CD8-positive, alpha-beta memory T cell (primary cell): ENCODE measurements around the gene OPA3. TPM values are rescaled to one million over a fixed set of nuclear protein-coding genes. Genes with fewer than 3 reads are reported as not detected.

ENCODE experiments used
- CTCF ChIA-PET: fragments of 350-600 bp; sonication (Branson Sonifier 250); formaldehyde crosslinking; loops from one replicate; lab custom pipeline; 2021; ENCODE audit warnings: antibody characterized with exemption; lab: Charles Lee
- POLR2A ChIA-PET: fragments of 350-600 bp; sonication (Branson Sonifier 250); formaldehyde crosslinking; loops from one replicate; lab custom pipeline; 2021; ENCODE audit warnings: antibody characterized with exemption; lab: Charles Lee
- DNase-seq, 5 donors: peaks; one replicate each; pipeline versions ENCODE4 v3.0.0 to v3.0.0-alpha.2; 2020 to 2022; ENCODE audit warnings: mixed read lengths in 1 of 5
- H3K27ac ChIP-seq: one replicate; pipeline ENCODE4 v1.7.0; 2013; ENCODE audit warnings: low read depth, mild to moderate bottlenecking, low read length, moderate library complexity
- H3K27me3 ChIP-seq: 2 replicates; pipeline ENCODE4 v1.7.0; 2013; ENCODE audit warnings: low read length, mild to moderate bottlenecking; ENCODE audit not compliant: insufficient read depth, poor library complexity, severe bottlenecking
- H3K36me3 ChIP-seq: 2 replicates; pipeline ENCODE4 v1.7.0; 2013; ENCODE audit warnings: mild to moderate bottlenecking, low read length, moderate library complexity; ENCODE audit not compliant: insufficient read depth
- H3K4me1 ChIP-seq: 2 replicates; pipeline ENCODE4 v1.7.0; 2013; ENCODE audit warnings: mild to moderate bottlenecking, low read length, moderate library complexity; ENCODE audit not compliant: insufficient read depth
- H3K4me3 ChIP-seq: 2 replicates; pipeline ENCODE4 v1.7.0; 2013; ENCODE audit warnings: mild to moderate bottlenecking, low read length
- H3K9me3 ChIP-seq: 2 replicates; pipeline ENCODE4 v1.7.0; 2013; ENCODE audit warnings: mild to moderate bottlenecking, low read length
- H3K27ac Mint-ChIP-seq, 8 donors: one replicate each; pipeline ENCODE4 v1.8.0; 2020 to 2021; ENCODE audit warnings: mixed read lengths in 8 of 8, mild to moderate bottlenecking in 6 of 8, inconsistent platforms in 3 of 8, moderate library complexity in 3 of 8
- H3K27me3 Mint-ChIP-seq, 2 donors: one replicate each; pipeline ENCODE4 v1.8.0; 2020 to 2021; ENCODE audit warnings: mixed read lengths in 2 of 2, mild to moderate bottlenecking in 1 of 2, moderate library complexity in 1 of 2
- H3K36me3 Mint-ChIP-seq, 3 donors: one replicate each; pipeline ENCODE4 v1.8.0; 2020 to 2021; ENCODE audit warnings: mixed read lengths in 3 of 3, inconsistent platforms in 1 of 3, mild to moderate bottlenecking in 1 of 3
- H3K4me1 Mint-ChIP-seq, 3 donors: one replicate each; pipeline ENCODE4 v1.8.0; 2020 to 2021; ENCODE audit warnings: mixed read lengths in 3 of 3, inconsistent platforms in 1 of 3, mild to moderate bottlenecking in 1 of 3
- H3K4me3 Mint-ChIP-seq, 7 donors: one replicate each; pipeline ENCODE4 v1.8.0; 2020 to 2021; ENCODE audit warnings: mixed read lengths in 7 of 7, mild to moderate bottlenecking in 6 of 7, moderate library complexity in 4 of 7, inconsistent platforms in 2 of 7
- H3K9me3 Mint-ChIP-seq, 5 donors: one replicate each; pipeline ENCODE4 v1.8.0; 2020 to 2022; ENCODE audit warnings: mixed read lengths in 5 of 5, mild to moderate bottlenecking in 3 of 5, moderate library complexity in 2 of 5, inconsistent platforms in 1 of 5
- polyA plus RNA-seq: library from polyadenylated mRNA; unstranded; fragments of 300-500 nt; fragmentation: Illumina TruSeq; gene quantifications from one replicate; pipeline ENCODE4 v1.2.3, GENCODE V29; 2021
- total RNA-seq, 2 experiments: library from RNA; stranded (reverse); gene quantifications; one replicate each; pipeline ENCODE4 v1.2.3, GENCODE V29; 2021

OPA3 gene
- total and polyA plus RNA-seq, 3 experiments from 2014 or later: 14.2 to 18.1 (median 17.5) TPM

GRCh38 chr19:45593520-45593919 is 8.9 kb upstream of the OPA3 start:
- Histone ChIP-seq H3K9me3 (no peaks in the 10 kb centered on the region), H3K4me3 (no peak overlapping the region), H3K27ac (no peak overlapping the region), H3K27me3 (peaks cover 25% of the 10 kb centered on the region), H3K36me3 (no peaks in the 10 kb centered on the region), H3K4me1 (peaks cover 7% of the 10 kb centered on the region)
- POLR2A ChIA-PET: no interaction called here
- Mint-ChIP-seq H3K27me3 (peaks cover 49 to 75% of the 10 kb centered on the region in 2 donors), H3K4me1 (peaks cover 6 to 8% (median 7%) of the 10 kb centered on the region in 3 donors), H3K4me3 (no peak overlapping the region), H3K27ac (no peak overlapping the region), H3K36me3 (no peaks in the 10 kb centered on the region), H3K9me3 (peaks cover 0 to 2% (median 0%) of the 10 kb centered on the region in 5 donors)
- DNase-seq: no peak
- CTCF ChIA-PET: interaction anchor here (0.8 kb wide), 1 partner anchor 108 kb away, joined by 3 read pairs; no protein-coding TSS in a partner anchor

- H3K9me3 ChIP-seq: no peaks in the 10 kb centered on the region
- Mint-ChIP-seq H3K4me1 (no peaks in the 10 kb centered on the region), H3K9me3 (peaks cover 0 to 2% (median 0%) of the 10 kb centered on the region in 5 donors), H3K27me3 (peaks cover 38 to 65% of the 10 kb centered on the region in 2 donors), H3K36me3 (no peaks in the 10 kb centered on the region), H3K27ac (no peak overlapping the region), H3K4me3 (no peak overlapping the region)
- POLR2A ChIA-PET: no interaction called here
- no peaks in the 10 kb centered on the region for H3K4me1 ChIP-seq
- H3K4me3 ChIP-seq: no peak overlapping the region
- no peak overlapping the region for H3K27ac ChIP-seq
- no peak for DNase-seq
- CTCF ChIA-PET: no interaction called here
- H3K36me3 ChIP-seq: no peaks in the 10 kb centered on the region
- peaks cover 13% of the 10 kb centered on the region for H3K27me3 ChIP-seq
Measured at GRCh38 chr19:45592366-45592765, 7.8 kb upstream of the OPA3 start.

DNA sequence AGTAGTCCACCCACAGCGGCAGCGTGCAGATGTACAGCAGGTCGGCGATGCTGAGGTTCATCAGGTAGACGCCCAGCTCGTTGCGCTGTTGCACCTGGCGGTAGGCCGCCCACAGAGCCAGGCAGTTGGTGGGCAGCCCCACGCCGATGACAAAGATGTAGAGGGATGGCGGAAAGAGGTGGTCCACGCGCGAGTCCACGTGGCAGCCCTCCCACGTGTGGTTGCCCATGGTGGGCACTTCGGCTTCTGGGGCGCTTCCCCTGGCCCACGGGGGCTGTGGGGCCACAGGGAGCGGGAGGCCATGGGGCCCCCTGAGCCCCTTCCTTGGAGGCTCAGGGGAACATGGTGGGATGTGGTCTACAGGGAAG is 7.0 kb upstream of the OPA3 start:
- DNase-seq: no peak
- Histone ChIP-seq H3K36me3 (no peaks in the 10 kb centered on the region), H3K4me1 (no peaks in the 10 kb centered on the region), H3K27ac (no peak overlapping the region), H3K4me3 (no peak overlapping the region), H3K27me3 (peaks cover 6% of the 10 kb centered on the region), H3K9me3 (no peaks in the 10 kb centered on the region)
- POLR2A ChIA-PET: no interaction called here
- Mint-ChIP-seq H3K4me1 (no peaks in the 10 kb centered on the region), H3K4me3 (no peak overlapping the region), H3K27ac (no peak overlapping the region), H3K36me3 (no peaks in the 10 kb centered on the region), H3K27me3 (peaks cover 30 to 57% of the 10 kb centered on the region in 2 donors), H3K9me3 (peaks cover 0 to 2% (median 0%) of the 10 kb centered on the region in 5 donors)
- CTCF ChIA-PET: interaction anchor here (1.3 kb wide), 1 partner anchor 101 kb away, joined by 3 read pairs; the partner anchor contains the start of gene QPCTL

DNA sequence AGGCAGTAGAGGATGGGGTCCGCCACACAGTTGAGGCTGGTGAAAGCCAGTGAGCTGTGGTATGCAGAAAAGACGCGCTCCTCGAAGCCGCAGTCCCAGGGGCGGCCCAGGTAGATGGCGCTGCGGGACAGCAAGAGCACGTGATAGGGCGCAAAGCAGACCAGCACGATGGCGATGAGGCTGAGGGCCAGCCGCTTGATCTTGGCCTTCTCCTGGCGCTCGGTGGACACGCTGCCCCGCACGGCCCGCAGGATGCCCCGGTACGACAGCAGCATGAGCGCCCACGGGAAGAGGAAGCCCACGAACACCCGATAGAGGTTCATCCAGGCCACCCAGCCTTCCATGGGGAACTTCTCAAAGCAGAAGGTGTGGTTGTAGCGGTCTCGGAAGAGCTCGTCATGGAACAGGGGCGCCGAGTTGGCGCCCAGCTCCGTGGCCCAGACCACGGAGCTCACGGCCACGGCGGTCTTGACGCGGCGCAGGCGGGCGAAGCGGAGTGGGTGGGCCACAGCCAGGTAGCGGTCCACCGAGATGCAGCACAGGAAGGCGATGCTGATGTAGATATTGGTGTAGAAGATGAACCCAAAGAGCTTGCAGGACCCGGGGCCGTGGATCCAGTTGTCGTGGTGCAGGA is 6.5 kb upstream of the OPA3 start:
- H3K9me3 Mint-ChIP-seq: peaks cover 0 to 2% (median 0%) of the 10 kb centered on the region in 5 donors
- peaks cover 4% of the 10 kb centered on the region for H3K27me3 ChIP-seq
- no peaks in the 10 kb centered on the region for H3K4me1 Mint-ChIP-seq
- no peak overlapping the region for H3K27ac Mint-ChIP-seq
- ChIA-PET POLR2A (no interaction called here), CTCF (interaction anchor here (1.3 kb wide), 1 partner anchor 101 kb away, joined by 3 read pairs; the partner anchor contains the start of gene QPCTL)
- H3K27ac ChIP-seq: no peak overlapping the region
- H3K36me3 ChIP-seq: no peaks in the 10 kb centered on the region
- no peak overlapping the region for H3K4me3 Mint-ChIP-seq
- H3K36me3 Mint-ChIP-seq: no peaks in the 10 kb centered on the region
- H3K4me1 ChIP-seq: no peaks in the 10 kb centered on the region
- no peak for DNase-seq
- no peaks in the 10 kb centered on the region for H3K9me3 ChIP-seq
- peaks cover 30 to 52% of the 10 kb centered on the region in 2 donors for H3K27me3 Mint-ChIP-seq
- no peak overlapping the region for H3K4me3 ChIP-seq

- no peaks in the 10 kb centered on the region for H3K36me3 ChIP-seq
- H3K27me3 ChIP-seq: peaks cover 1% of the 10 kb centered on the region
- DNase-seq: no peak
- POLR2A ChIA-PET: no interaction called here
- H3K9me3 ChIP-seq: no peaks in the 10 kb centered on the region
- CTCF ChIA-PET: interaction anchor here (1.3 kb wide), 1 partner anchor 102 kb away, joined by 3 read pairs; the partner anchor contains the start of gene QPCTL
- H3K27me3 Mint-ChIP-seq: peaks cover 27 to 46% of the 10 kb centered on the region in 2 donors
- peaks cover 1% of the 10 kb centered on the region for H3K4me1 ChIP-seq
- H3K27ac Mint-ChIP-seq: no peak overlapping the region
- no peak overlapping the region for H3K4me3 Mint-ChIP-seq
- H3K36me3 Mint-ChIP-seq: no peaks in the 10 kb centered on the region
- peaks cover 0 to under 1% (median under 1%) of the 10 kb centered on the region in 3 donors for H3K4me1 Mint-ChIP-seq
- H3K4me3 ChIP-seq: no peak overlapping the region
- H3K9me3 Mint-ChIP-seq: peaks cover 0 to 2% (median 0%) of the 10 kb centered on the region in 5 donors
- no peak overlapping the region for H3K27ac ChIP-seq
Measured at GRCh38 chr19:45590300-45591003, 5.8 kb upstream of the OPA3 start.

GRCh38 chr19:45589768-45590167 is 5.2 kb upstream of the OPA3 start:
- H3K36me3 Mint-ChIP-seq: no peaks in the 10 kb centered on the region
- peak overlapping the region in 3 of 8 donors; percentile 50 to 59 (median 57) for H3K27ac Mint-ChIP-seq
- Histone ChIP-seq H3K27ac (no peak overlapping the region), H3K27me3 (no peaks in the 10 kb centered on the region), H3K36me3 (no peaks in the 10 kb centered on the region), H3K9me3 (no peaks in the 10 kb centered on the region), H3K4me3 (no peak overlapping the region), H3K4me1 (peaks cover 7% of the 10 kb centered on the region)
- POLR2A ChIA-PET: no interaction called here
- H3K4me1 Mint-ChIP-seq: peaks cover 4 to 7% (median 4%) of the 10 kb centered on the region in 3 donors
- peak overlapping the region in 1 of 7 donors; percentile 1 for H3K4me3 Mint-ChIP-seq
- CTCF ChIA-PET: no interaction called here
- peaks cover 25 to 42% of the 10 kb centered on the region in 2 donors for H3K27me3 Mint-ChIP-seq
- no peak for DNase-seq
- H3K9me3 Mint-ChIP-seq: peaks cover 0 to 2% (median 0%) of the 10 kb centered on the region in 5 donors

- H3K4me1 Mint-ChIP-seq: peaks cover 11 to 17% (median 12%) of the 10 kb centered on the region in 3 donors
- ChIA-PET POLR2A (no interaction called here), CTCF (interaction anchor here (1.4 kb wide), 1 partner anchor 54 kb away, joined by 3 read pairs; no protein-coding TSS in a partner anchor)
Measured at GRCh38 chr19:45587873-45588272, 3.3 kb upstream of the OPA3 start.

More at GRCh38 chr19:45587873-45588272, 3.3 kb upstream of the OPA3 start:
- peaks cover 0 to 7% (median under 1%) of the 10 kb centered on the region in 3 donors for H3K36me3 Mint-ChIP-seq
- Histone ChIP-seq H3K36me3 (no peaks in the 10 kb centered on the region), H3K4me3 (no peak overlapping the region), H3K27ac (peak overlapping the region; percentile 39), H3K27me3 (no peaks in the 10 kb centered on the region), H3K9me3 (no peaks in the 10 kb centered on the region), H3K4me1 (peaks cover 12% of the 10 kb centered on the region)
- DNase-seq: no peak
- H3K27ac Mint-ChIP-seq: peak overlapping the region in 1 of 8 donors; percentile 22
- peaks cover 25 to 37% of the 10 kb centered on the region in 2 donors for H3K27me3 Mint-ChIP-seq
- peaks cover 0 to 2% (median 0%) of the 10 kb centered on the region in 5 donors for H3K9me3 Mint-ChIP-seq
- H3K4me3 Mint-ChIP-seq: no peak overlapping the region
